Liver (tissue), 9 donors: ENCODE results near the gene SIL1. TPM values are rescaled to one million over a fixed set of nuclear protein-coding genes. Genes with fewer than 3 reads are reported as not detected.
A peak's percentile ranks its signal among the peaks of the same experiment; 100 is the strongest.

Experiments used
- DNase-seq: peaks from one replicate; pipeline ENCODE4 v3.0.0-alpha.2; 2017; ENCODE audit warnings: low spot score
- H3K27ac ChIP-seq, 2 donors: one replicate each; pipeline ENCODE4 v1.7.0; 2013; ENCODE audit warnings: inconsistent platforms in 2 of 2, low read length in 2 of 2, control low read depth in 1 of 2, low read depth in 1 of 2, mild to moderate bottlenecking in 1 of 2
- H3K27me3 ChIP-seq, 4 donors: one replicate each; pipeline versions ENCODE4 v1.6.1 to v1.7.0; 2013; ENCODE audit warnings: low read length in 3 of 4, inconsistent platforms in 1 of 4, mild to moderate bottlenecking in 1 of 4, moderate library complexity in 1 of 4; ENCODE audit not compliant: control insufficient read depth in 4 of 4, insufficient read depth in 4 of 4
- H3K36me3 ChIP-seq, 4 donors: one replicate each; pipeline versions ENCODE4 v1.6.1 to v1.7.0; 2013; ENCODE audit warnings: low read length in 3 of 4, mild to moderate bottlenecking in 3 of 4, low read depth in 1 of 4, moderate library complexity in 1 of 4; ENCODE audit not compliant: control insufficient read depth in 4 of 4, insufficient read depth in 3 of 4
- H3K4me1 ChIP-seq, 4 donors: one replicate each; pipeline versions ENCODE4 v1.6.1 to v1.7.0; 2013; ENCODE audit warnings: low read length in 3 of 4, mild to moderate bottlenecking in 3 of 4, moderate library complexity in 1 of 4; ENCODE audit not compliant: control insufficient read depth in 4 of 4, insufficient read depth in 4 of 4
- H3K4me3 ChIP-seq, 3 donors: one replicate each; pipeline versions ENCODE4 v1.6.1 to v1.7.0; 2013; ENCODE audit warnings: low read length in 3 of 3, control low read depth in 1 of 3, low read depth in 1 of 3, mild to moderate bottlenecking in 1 of 3
- H3K9ac ChIP-seq, 2 donors: one replicate each; pipeline ENCODE4 v1.7.0; 2013; ENCODE audit warnings: low read length in 2 of 2, mild to moderate bottlenecking in 2 of 2, moderate library complexity in 2 of 2, control low read depth in 1 of 2, low read depth in 1 of 2
- H3K9me3 ChIP-seq, 4 donors: one replicate each; pipeline versions ENCODE4 v1.6.1 to v1.7.0; 2013; ENCODE audit warnings: low read length in 3 of 4; ENCODE audit not compliant: control insufficient read depth in 4 of 4
- ATF3 ChIP-seq: IDR thresholded peaks from 2 replicates; pipeline ENCODE4 v1.6.1; 2016; ENCODE audit warnings: antibody characterized with exemption
- CTCF ChIP-seq: fragments of 150-350 bp; IDR thresholded peaks from 2 replicates; pipeline ENCODE4 v1.5.1; 2017; ENCODE audit warnings: improper control_type of control experiment, low read depth, low read length; ENCODE audit not compliant: missing input control
- EGR1 ChIP-seq, 2 donors: IDR thresholded peaks; 2 replicates each; pipeline ENCODE4 v1.6.1; 2016 to 2018; ENCODE audit warnings: antibody characterized with exemption in 2 of 2, low read depth in 2 of 2
- FOXA1 ChIP-seq: IDR thresholded peaks from 2 replicates; pipeline ENCODE4 v1.6.1; 2016; ENCODE audit warnings: antibody characterized with exemption
- FOXA2 ChIP-seq: IDR thresholded peaks from 2 replicates; pipeline ENCODE4 v1.6.1; 2016; ENCODE audit warnings: antibody characterized with exemption
- GABPA ChIP-seq, 2 donors: IDR thresholded peaks in 1 of 2; conservative IDR thresholded peaks in 1 of 2; 2 replicates each; pipeline ENCODE4 v1.6.1; 2016; ENCODE audit warnings: antibody characterized with exemption in 2 of 2, mild to moderate bottlenecking in 1 of 2, moderate library complexity in 1 of 2
- HNF4A ChIP-seq, 2 donors: conservative IDR thresholded peaks; 2 replicates each; pipeline ENCODE4 v1.6.1; 2016; ENCODE audit warnings: antibody characterized with exemption in 2 of 2, mild to moderate bottlenecking in 2 of 2
- HNF4G ChIP-seq: IDR thresholded peaks from 2 replicates; pipeline ENCODE4 v1.6.1; 2016; ENCODE audit warnings: antibody characterized with exemption
- JUND ChIP-seq, 2 donors: IDR thresholded peaks; 2 replicates each; pipeline ENCODE4 v1.6.1; 2016; ENCODE audit warnings: antibody characterized with exemption in 2 of 2
- MAX ChIP-seq: IDR thresholded peaks from 2 replicates; pipeline ENCODE4 v1.6.1; 2016; ENCODE audit warnings: antibody characterized with exemption
- NR2F2 ChIP-seq: IDR thresholded peaks from 2 replicates; pipeline ENCODE4 v1.6.1; 2016; ENCODE audit warnings: antibody characterized with exemption
- RAD21 ChIP-seq, 2 donors: IDR thresholded peaks; 2 replicates each; pipeline ENCODE4 v1.6.1; 2016; ENCODE audit warnings: antibody characterized with exemption in 2 of 2, mild to moderate bottlenecking in 2 of 2
- REST ChIP-seq: IDR thresholded peaks from 2 replicates; pipeline ENCODE4 v1.6.1; 2016; ENCODE audit warnings: antibody characterized with exemption, mild to moderate bottlenecking
- RXRA ChIP-seq, 2 donors: IDR thresholded peaks; 2 replicates each; pipeline ENCODE4 v1.6.1; 2017 to 2018; ENCODE audit warnings: antibody characterized with exemption in 2 of 2, mild to moderate bottlenecking in 1 of 2
- SP1 ChIP-seq: IDR thresholded peaks from 2 replicates; pipeline ENCODE4 v1.6.1; 2018; ENCODE audit warnings: antibody characterized with exemption, mild to moderate bottlenecking
- TAF1 ChIP-seq: conservative IDR thresholded peaks from 2 replicates; pipeline ENCODE4 v1.6.1; 2016; ENCODE audit warnings: antibody characterized with exemption, mild to moderate bottlenecking
- YY1 ChIP-seq: IDR thresholded peaks from 2 replicates; pipeline ENCODE4 v1.6.1; 2016; ENCODE audit warnings: antibody characterized with exemption, mild to moderate bottlenecking
- ZBTB33 ChIP-seq: IDR thresholded peaks from 2 replicates; pipeline ENCODE4 v1.6.1; 2016; ENCODE audit warnings: antibody characterized with exemption
- WGBS: extraction: QIAGEN DNeasy Blood & Tissue Kit; methylation state at CpG from one replicate; pipeline ENCODE4 v1.1.7; 2013; 5-methylcytosine and 5-hydroxymethylcytosine counted together
- polyA plus RNA-seq, 2 donors: library from polyadenylated mRNA; stranded (reverse) in 1 of 2; unstranded in 1 of 2; fragments of 200-250 nt in 1 of 2; fragments of >200 nt in 1 of 2; fragmentation: Nextera tagmentation in 1 of 2; extraction: Ambion mirVana in 1 of 2; gene quantifications; one replicate each; pipeline versions ENCODE4 v1.2.1 to v1.2.3, GENCODE V29; 2013 to 2015
- total RNA-seq, 2 donors: library from RNA; depleted of rRNA; stranded (reverse); fragments of >200 nt; gene quantifications; one replicate each; pipeline ENCODE4 v1.2.3, GENCODE V29; 2014
- donor health status: healthy.
- donor health status: healthy.
- donor health status: healthy.
- donor health status: healthy.
- donor health status: healthy.

SIL1 gene
- total and polyA plus RNA-seq, 4 donors: 38.1 to 95.1 (median 76.2) TPM

DNA sequence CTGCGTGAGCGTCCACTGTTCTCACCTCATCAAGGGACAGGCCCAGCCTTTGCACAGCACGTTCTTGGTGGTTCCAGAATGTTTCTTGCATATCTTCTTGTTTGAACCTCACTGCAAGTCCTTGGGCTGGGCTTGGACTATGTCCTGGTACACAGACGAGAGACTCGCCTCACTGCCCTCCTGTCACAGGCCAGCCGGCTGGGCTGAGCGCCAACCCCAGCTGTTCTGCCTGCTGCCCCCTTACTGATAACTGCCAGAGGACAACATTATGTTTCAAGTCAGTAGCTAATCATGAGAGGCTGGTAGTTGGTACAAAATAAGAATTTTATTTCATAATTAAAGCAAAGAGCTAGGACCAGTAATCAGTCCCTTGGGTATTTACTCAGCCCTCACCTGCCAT lies 270.2 kb downstream of the SIL1 start:
- no peak for TF ChIP-seq EGR1 (IDR thresholded peaks at IDR 0.05; ENCODE audit: low read depth in 2 of 2)
- peak in 1 of 2 donors; percentile 28 for TF ChIP-seq JUND (IDR thresholded peaks at IDR 0.05)
- no peak for TF ChIP-seq REST
- TF ChIP-seq NR2F2: no peak
- peak; percentile 32 for TF ChIP-seq FOXA2
- TF ChIP-seq RXRA (IDR thresholded peaks at IDR 0.05): peak; percentile 54 to 68
- TF ChIP-seq ZBTB33: no peak
- TF ChIP-seq HNF4G: peak; percentile 63
- TF ChIP-seq YY1: peak; percentile 36
- TF ChIP-seq HNF4A (conservative IDR thresholded peaks at IDR 0.05): peak; percentile 94
- no peak for TF ChIP-seq GABPA (IDR thresholded peaks at IDR 0.05 in 1 of 2, conservative IDR thresholded peaks at IDR 0.05 in 1 of 2)
- TF ChIP-seq MAX: no peak
- no peak for TF ChIP-seq ATF3
- TF ChIP-seq RAD21 (IDR thresholded peaks at IDR 0.05): peak; percentile 52 to 64
- no peak for TF ChIP-seq FOXA1
- TF ChIP-seq SP1: peak; percentile 43
- no peak for TF ChIP-seq CTCF
- TF ChIP-seq TAF1: no peak
- Histone ChIP-seq H3K4me1 (peaks cover 0 to 12% (median 9%) of the 10 kb centered on the region in 4 donors), H3K27ac (no peak overlapping the region), H3K36me3 (peaks cover 20 to 65% (median 41%) of the 10 kb centered on the region in 4 donors), H3K9ac (no peak overlapping the region), H3K4me3 (no peak overlapping the region), H3K9me3 (no peaks in the 10 kb centered on the region), H3K27me3 (no peaks in the 10 kb centered on the region)
- 30% methylated on average over 7 of the region's 7 CpGs for WGBS
- peak; percentile 77 for DNase-seq
